Fibroblast of peridontal ligament (primary cell): ENCODE data around the gene MLN.
"Not testable (repeated sequence)": the region's sequence is repeated elsewhere in the genome, so short reads cannot be mapped to it uniquely, and the experiment has no call there.

Experiments
- DNase-seq: peaks from one replicate; pipeline ENCODE4 v3.0.0-alpha.2; 2010; ENCODE audit errors: extremely low read depth

MLN gene

GRCh38 chr6:33834401-33835392 lies 30.9 kb upstream of the MLN start:
- DNase-seq, result no peak

GRCh38 chr6:33833599-33833998 lies 29.8 kb upstream of the MLN start:
- no peak for DNase-seq

- not testable (repeated sequence) for DNase-seq
Observed at GRCh38 chr6:33832831-33833230, 29.0 kb upstream of the MLN start.

GRCh38 chr6:33831725-33832124 lies 27.9 kb upstream of the MLN start:
- DNase-seq, result not testable (repeated sequence)

GRCh38 chr6:33830635-33831240 lies 26.9 kb upstream of the MLN start:
- no peak for DNase-seq

- DNase-seq, result no peak
Observed at GRCh38 chr6:33828764-33829731, 25.2 kb upstream of the MLN start.

GRCh38 chr6:33828452-33828763 lies 24.6 kb upstream of the MLN start:
- DNase-seq, result no peak

- peak; percentile 8 for DNase-seq
Observed at GRCh38 chr6:33827546-33828451, 24.0 kb upstream of the MLN start.

GRCh38 chr6:33826537-33826936 lies 22.7 kb upstream of the MLN start:
- DNase-seq, result no peak

GRCh38 chr6:33824461-33825154 lies 20.8 kb upstream of the MLN start:
- DNase-seq, result no peak

- no peak for DNase-seq
Observed at GRCh38 chr6:33823806-33824205, 20.0 kb upstream of the MLN start.

- DNase-seq, result no peak
Observed at GRCh38 chr6:33822575-33823395, 19.0 kb upstream of the MLN start.

GRCh38 chr6:33820784-33821520 lies 17.1 kb upstream of the MLN start:
- DNase-seq, result no peak

- DNase-seq, result no peak
Observed at GRCh38 chr6:33820243-33820642, 16.4 kb upstream of the MLN start.

- DNase-seq, result no peak
Observed at GRCh38 chr6:33819021-33819420, 15.2 kb upstream of the MLN start.

- DNase-seq, result no peak
Observed at GRCh38 chr6:33818293-33818692, 14.5 kb upstream of the MLN start.

GRCh38 chr6:33817489-33817888 lies 13.7 kb upstream of the MLN start:
- DNase-seq, result no peak

GRCh38 chr6:33816911-33817310 lies 13.1 kb upstream of the MLN start:
- DNase-seq, result no peak

- DNase-seq, result no peak
Observed at GRCh38 chr6:33815854-33816253, 12.1 kb upstream of the MLN start.
